Upper lobe of left lung (tissue), 6 donors: ENCODE measurements around the gene GORASP1. TPM values are rescaled to one million over a fixed set of nuclear protein-coding genes. Genes with fewer than 3 reads are reported as not detected.

Source experiments
- ATAC-seq, 2 donors: fragments of 200-7000 bp; cut with Tn5 transposase; one replicate each; pipeline ENCODE4 v1.9.1; 2022; ENCODE audit warnings: mild to moderate bottlenecking in 2 of 2, moderate library complexity in 2 of 2; ENCODE audit not compliant: low FRiP score in 2 of 2
- DNase-seq, 2 donors: peaks; one replicate each; pipeline ENCODE4 v3.0.0-alpha.2; 2019 to 2020
- H3K27ac ChIP-seq, 4 donors: fragments of 200-600 bp; sonication (generic); one replicate each; pipeline ENCODE4 v1.5.1; 2016 to 2019
- H3K27me3 ChIP-seq, 4 donors: fragments of 200-600 bp; sonication (generic); one replicate each; pipeline ENCODE4 v1.5.1; 2017 to 2019
- H3K36me3 ChIP-seq, 4 donors: fragments of 200-600 bp; sonication (generic); one replicate each; pipeline ENCODE4 v1.5.1; 2016 to 2019
- H3K4me1 ChIP-seq, 4 donors: fragments of 200-600 bp; sonication (generic); one replicate each; pipeline ENCODE4 v1.5.1; 2018 to 2019
- H3K4me3 ChIP-seq, 4 donors: fragments of 200-600 bp; sonication (generic); one replicate each; pipeline ENCODE4 v1.5.1; 2017 to 2019; ENCODE audit warnings: mild to moderate bottlenecking in 2 of 4, moderate library complexity in 1 of 4
- H3K9me3 ChIP-seq, 4 donors: fragments of 200-600 bp; sonication (generic); one replicate each; pipeline ENCODE4 v1.5.1; 2018 to 2019
- CTCF ChIP-seq, 6 experiments: fragments of 450-650 bp in 4 of 6; fragments of 200-600 bp in 2 of 6; sonication (generic) in 2 of 6; IDR thresholded peaks; one replicate each; pipeline ENCODE4 v1.5.1; 2016 to 2019; ENCODE audit warnings: antibody characterized with exemption in 6 of 6
- EP300 ChIP-seq, 4 donors: sonication (generic); formaldehyde crosslinking; IDR thresholded peaks; one replicate each; pipeline ENCODE4 v1.5.1; 2017; ENCODE audit warnings: antibody characterized with exemption in 4 of 4, control low read depth in 2 of 4
- POLR2A ChIP-seq, 4 donors: fragments of 450-650 bp; IDR thresholded peaks; one replicate each; pipeline ENCODE4 v1.5.1; 2016 to 2017; ENCODE audit warnings: antibody characterized with exemption in 4 of 4, mild to moderate bottlenecking in 2 of 4
- POLR2AphosphoS5 ChIP-seq, 2 donors: sonication (generic); formaldehyde crosslinking; IDR thresholded peaks; one replicate each; pipeline ENCODE4 v1.5.1; 2017; ENCODE audit warnings: antibody characterized with exemption in 2 of 2
- WGBS, 2 donors: methylation state at CpG; one replicate each; pipeline ENCODE4 v1.1.5; 2017 to 2018; 5-methylcytosine and 5-hydroxymethylcytosine counted together
- total RNA-seq, 6 donors: library from RNA; depleted of rRNA in 4 of 6; stranded (reverse); fragments of >200 nt in 4 of 6; gene quantifications; one replicate each; pipeline versions ENCODE4 v1.1.0 to v1.2.1, GENCODE V29; 2016 to 2021
- donor health status: DM: no; HTN: no; CAD: no; lungs with moderate emphysema.
- donor health status: DM: no; HTN: yes; CAD: no; lungs with severe emphysema.

Gene GORASP1
- total RNA-seq, 6 donors from 2014 or later: 71.1 to 99.5 (median 79.8) TPM

- 76 to 88% methylated on average over 1 of the region's 1 CpG for WGBS, 2 donors
These were observed 15.4 kb upstream of the GORASP1 start for GRCh38 chr3:39122813-39123212.

GRCh38 chr3:39121621-39122020, 14.2 kb upstream of the GORASP1 start:
- no peak overlapping the region for H3K4me3 ChIP-seq
- 79 to 81% methylated on average over 2 of the region's 2 CpGs for WGBS, 2 donors
- TF ChIP-seq CTCF (IDR thresholded peaks at IDR 0.05): no peak
- TF ChIP-seq POLR2A (IDR thresholded peaks at IDR 0.05): no peak
- TF ChIP-seq POLR2AphosphoS5 (IDR thresholded peaks at IDR 0.05): no peak
- no peak for TF ChIP-seq EP300 (IDR thresholded peaks at IDR 0.05)
- no peak overlapping the region for H3K27ac ChIP-seq
- peaks cover 0 to 30% (median 9%) of the 10 kb centered on the region in 4 donors for H3K36me3 ChIP-seq
- H3K4me1 ChIP-seq: peaks cover 8 to 16% (median 11%) of the 10 kb centered on the region in 4 donors
- ATAC-seq (no peak), DNase-seq (no peak)
- H3K27me3 ChIP-seq: no peaks in the 10 kb centered on the region
- H3K9me3 ChIP-seq: no peaks in the 10 kb centered on the region

More at GRCh38 chr3:39122813-39123212, 15.4 kb upstream of the GORASP1 start:
- DNase-seq (no peak), ATAC-seq (no peak)
- no peak for TF ChIP-seq CTCF (IDR thresholded peaks at IDR 0.05)
- no peaks in the 10 kb centered on the region for H3K27me3 ChIP-seq
- peaks cover 0 to 27% (median 6%) of the 10 kb centered on the region in 4 donors for H3K36me3 ChIP-seq
- peaks cover 19 to 27% (median 23%) of the 10 kb centered on the region in 4 donors for H3K4me1 ChIP-seq
- no peak overlapping the region for H3K27ac ChIP-seq
- no peaks in the 10 kb centered on the region for H3K9me3 ChIP-seq
- no peak overlapping the region for H3K4me3 ChIP-seq

DNA sequence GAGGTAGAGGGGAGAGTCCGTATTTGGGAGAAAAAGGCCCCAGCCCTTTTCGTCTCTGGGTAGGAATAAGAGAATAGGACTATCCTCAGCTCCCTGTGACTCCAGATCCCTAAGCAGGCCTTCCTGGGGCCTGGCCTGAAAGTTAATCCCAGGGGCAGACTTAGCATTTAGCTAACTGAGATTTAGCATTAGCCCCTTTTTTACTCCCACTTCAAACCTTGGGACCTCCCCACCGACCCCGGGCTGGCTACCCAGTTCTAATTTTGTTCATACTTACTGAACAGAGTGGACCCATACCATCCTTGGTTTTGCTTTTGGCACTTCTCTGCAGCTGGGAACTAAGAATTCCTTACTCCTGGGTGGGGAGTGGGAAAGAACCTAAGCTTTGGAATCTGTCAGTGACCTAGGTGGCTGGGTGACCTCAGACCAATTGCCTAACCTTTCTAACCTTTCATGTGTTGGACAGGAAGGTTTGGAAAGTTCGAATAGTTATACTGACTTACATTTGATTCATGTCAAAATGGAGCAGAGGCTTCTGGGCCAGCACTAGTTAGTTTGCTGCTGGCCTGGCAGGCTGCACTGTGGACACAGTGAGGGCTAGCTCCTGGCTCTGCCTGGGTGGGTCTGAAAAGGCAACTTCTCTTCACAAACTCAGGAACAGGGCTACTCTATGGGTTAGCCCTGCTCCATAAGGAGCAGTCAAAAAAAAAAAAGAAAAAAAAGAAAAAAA, 11.7 kb upstream of the GORASP1 start:
- no peak for ATAC-seq
- peaks cover 0 to 30% (median 9%) of the 10 kb centered on the region in 4 donors for H3K36me3 ChIP-seq
- no peak for DNase-seq
- no peaks in the 10 kb centered on the region for H3K27me3 ChIP-seq
- no peaks in the 10 kb centered on the region for H3K4me1 ChIP-seq
- no peak for TF ChIP-seq CTCF (IDR thresholded peaks at IDR 0.05)
- WGBS, 2 donors: 74 to 77% methylated on average over 5 of the region's 5 CpGs
- H3K4me3 ChIP-seq: no peak overlapping the region
- no peaks in the 10 kb centered on the region for H3K9me3 ChIP-seq
- no peak overlapping the region for H3K27ac ChIP-seq

DNA sequence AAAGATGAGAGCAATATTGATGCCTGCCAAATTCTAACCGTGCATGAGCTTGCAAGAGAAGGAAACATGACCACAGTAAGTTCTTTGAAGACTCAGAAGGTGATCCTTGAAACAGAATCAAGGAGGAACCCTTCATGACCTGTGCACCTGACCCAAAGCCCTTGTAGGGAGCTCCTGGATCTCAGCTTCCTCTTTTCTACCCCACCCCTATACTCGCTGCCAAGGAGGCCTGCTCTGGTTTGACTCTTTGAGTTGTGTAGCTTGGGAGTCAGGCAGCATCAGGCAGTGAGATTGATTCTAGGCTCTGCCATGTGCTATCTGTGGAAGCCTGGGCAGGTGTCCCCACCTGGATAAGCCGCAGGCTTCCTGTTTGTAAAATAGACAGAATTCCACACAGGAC, 10.7 kb upstream of the GORASP1 start:
- DNase-seq: no peak
- H3K27ac ChIP-seq: no peak overlapping the region
- peaks cover 0 to 30% (median 9%) of the 10 kb centered on the region in 4 donors for H3K36me3 ChIP-seq
- H3K4me3 ChIP-seq: no peak overlapping the region
- no peaks in the 10 kb centered on the region for H3K9me3 ChIP-seq
- no peaks in the 10 kb centered on the region for H3K4me1 ChIP-seq
- no peak for TF ChIP-seq POLR2AphosphoS5 (IDR thresholded peaks at IDR 0.05)
- no peak for ATAC-seq
- WGBS, 2 donors: 79 to 82% methylated on average over 3 of the region's 3 CpGs
- H3K27me3 ChIP-seq: no peaks in the 10 kb centered on the region

- TF ChIP-seq CTCF (IDR thresholded peaks at IDR 0.05): no peak
- TF ChIP-seq POLR2A (IDR thresholded peaks at IDR 0.05): no peak
- TF ChIP-seq POLR2AphosphoS5 (IDR thresholded peaks at IDR 0.05): no peak
- no peak for TF ChIP-seq EP300 (IDR thresholded peaks at IDR 0.05)
- DNase-seq: no peak
- no peak overlapping the region for H3K4me3 ChIP-seq
- H3K27me3 ChIP-seq: no peaks in the 10 kb centered on the region
- peaks cover 0 to 28% (median 9%) of the 10 kb centered on the region in 4 donors for H3K36me3 ChIP-seq
- 89 to 96% methylated on average over 3 of the region's 3 CpGs for WGBS, 2 donors
- no peak for ATAC-seq
- H3K27ac ChIP-seq: no peak overlapping the region
- no peaks in the 10 kb centered on the region for H3K9me3 ChIP-seq
- no peaks in the 10 kb centered on the region for H3K4me1 ChIP-seq
These were observed 8.4 kb upstream of the GORASP1 start for GRCh38 chr3:39115870-39116269.
